ENCODE measurements around the gene INTS7.

- no peak for TF ChIP-seq POLR2AphosphoS5 (IDR thresholded peaks at IDR 0.05; ENCODE audit: low read depth, low read length)
- TF ChIP-seq YY1 (IDR thresholded peaks at IDR 0.05; ENCODE audit: extremely low read depth, insufficient replicate concordance, low read depth, low read length) = no peak
These were observed 67.7 kb downstream of the INTS7 start for GRCh38 chr1:211967704-211968103.
